Liver (tissue), 3 donors: ENCODE measurements around the gene TMEM63C.

ENCODE experiments used
- ATF3 ChIP-seq: IDR thresholded peaks from 2 replicates; pipeline ENCODE4 v1.6.1; 2016; ENCODE audit warnings: antibody characterized with exemption
- CTCF ChIP-seq: fragments of 150-350 bp; IDR thresholded peaks from 2 replicates; pipeline ENCODE4 v1.5.1; 2017; ENCODE audit warnings: improper control_type of control experiment, low read depth, low read length; ENCODE audit not compliant: missing input control
- FOXA1 ChIP-seq: IDR thresholded peaks from 2 replicates; pipeline ENCODE4 v1.6.1; 2016; ENCODE audit warnings: antibody characterized with exemption
- HNF4A ChIP-seq, 2 donors: conservative IDR thresholded peaks; 2 replicates each; pipeline ENCODE4 v1.6.1; 2016; ENCODE audit warnings: antibody characterized with exemption in 2 of 2, mild to moderate bottlenecking in 2 of 2
- HNF4G ChIP-seq: IDR thresholded peaks from 2 replicates; pipeline ENCODE4 v1.6.1; 2016; ENCODE audit warnings: antibody characterized with exemption
- JUND ChIP-seq, 2 donors: IDR thresholded peaks; 2 replicates each; pipeline ENCODE4 v1.6.1; 2016; ENCODE audit warnings: antibody characterized with exemption in 2 of 2
- MAX ChIP-seq: IDR thresholded peaks from 2 replicates; pipeline ENCODE4 v1.6.1; 2016; ENCODE audit warnings: antibody characterized with exemption
- RAD21 ChIP-seq, 2 donors: IDR thresholded peaks; 2 replicates each; pipeline ENCODE4 v1.6.1; 2016; ENCODE audit warnings: antibody characterized with exemption in 2 of 2, mild to moderate bottlenecking in 2 of 2
- REST ChIP-seq: IDR thresholded peaks from 2 replicates; pipeline ENCODE4 v1.6.1; 2016; ENCODE audit warnings: antibody characterized with exemption, mild to moderate bottlenecking
- RXRA ChIP-seq, 2 donors: IDR thresholded peaks; 2 replicates each; pipeline ENCODE4 v1.6.1; 2017 to 2018; ENCODE audit warnings: antibody characterized with exemption in 2 of 2, mild to moderate bottlenecking in 1 of 2
- SP1 ChIP-seq: IDR thresholded peaks from 2 replicates; pipeline ENCODE4 v1.6.1; 2018; ENCODE audit warnings: antibody characterized with exemption, mild to moderate bottlenecking
- TAF1 ChIP-seq: conservative IDR thresholded peaks from 2 replicates; pipeline ENCODE4 v1.6.1; 2016; ENCODE audit warnings: antibody characterized with exemption, mild to moderate bottlenecking
- donor health status: healthy.
- donor health status: healthy.

GRCh38 chr14:77155083-77155482 is 26.5 kb upstream of the TMEM63C start:
- no peak for TF ChIP-seq CTCF
- TF ChIP-seq SP1, result no peak
- no peak for TF ChIP-seq ATF3
- no peak for TF ChIP-seq FOXA1
- TF ChIP-seq HNF4G, result no peak
- no peak for TF ChIP-seq TAF1
- TF ChIP-seq REST, result no peak
- TF ChIP-seq RXRA (IDR thresholded peaks at IDR 0.05), result no peak
- TF ChIP-seq JUND (IDR thresholded peaks at IDR 0.05), result no peak
- TF ChIP-seq MAX, result no peak
- no peak for TF ChIP-seq HNF4A (conservative IDR thresholded peaks at IDR 0.05)
- no peak for TF ChIP-seq RAD21 (IDR thresholded peaks at IDR 0.05)
